ENCODE results near the gene PCDHGA11.
"Not testable (repeated sequence)": the region's sequence is repeated elsewhere in the genome, so short reads cannot be mapped to it uniquely, and the experiment has no call there.

The PCDHGA11 gene

DNA sequence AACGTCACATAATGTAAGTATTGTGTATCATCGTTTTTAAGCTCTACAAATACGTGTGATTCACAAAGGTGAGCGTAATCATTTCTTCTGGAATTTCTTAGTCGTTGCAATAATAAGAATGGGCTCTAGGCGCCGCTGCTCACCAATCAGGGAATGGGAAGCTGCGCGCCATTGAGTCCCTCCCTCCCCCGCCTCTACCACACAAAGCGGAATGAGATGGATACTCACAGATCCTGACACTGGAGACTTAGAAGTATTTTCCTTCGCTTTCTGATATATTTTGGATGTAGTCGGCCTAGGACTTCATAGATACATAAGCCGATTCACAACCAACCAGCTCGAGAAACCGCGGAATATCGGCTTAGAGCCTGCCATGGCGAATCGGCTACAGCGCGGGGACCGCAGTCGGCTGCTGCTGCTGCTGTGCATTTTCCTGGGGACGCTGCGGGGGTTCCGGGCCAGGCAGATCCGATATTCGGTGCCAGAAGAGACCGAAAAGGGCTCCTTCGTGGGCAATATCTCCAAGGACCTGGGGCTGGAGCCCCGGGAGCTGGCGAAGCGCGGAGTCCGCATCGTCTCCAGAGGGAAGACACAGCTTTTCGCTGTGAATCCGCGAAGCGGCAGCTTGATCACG, at the start of gene PCDHGA11:
PCDHGA11 (plus strand) TSS at position 197 of the 634 bp plus-strand sequence; CDS start at position 374, 177 bp downstream.
- DNase-seq (ENCODE audit: low read depth) = peak; percentile 68

DNA sequence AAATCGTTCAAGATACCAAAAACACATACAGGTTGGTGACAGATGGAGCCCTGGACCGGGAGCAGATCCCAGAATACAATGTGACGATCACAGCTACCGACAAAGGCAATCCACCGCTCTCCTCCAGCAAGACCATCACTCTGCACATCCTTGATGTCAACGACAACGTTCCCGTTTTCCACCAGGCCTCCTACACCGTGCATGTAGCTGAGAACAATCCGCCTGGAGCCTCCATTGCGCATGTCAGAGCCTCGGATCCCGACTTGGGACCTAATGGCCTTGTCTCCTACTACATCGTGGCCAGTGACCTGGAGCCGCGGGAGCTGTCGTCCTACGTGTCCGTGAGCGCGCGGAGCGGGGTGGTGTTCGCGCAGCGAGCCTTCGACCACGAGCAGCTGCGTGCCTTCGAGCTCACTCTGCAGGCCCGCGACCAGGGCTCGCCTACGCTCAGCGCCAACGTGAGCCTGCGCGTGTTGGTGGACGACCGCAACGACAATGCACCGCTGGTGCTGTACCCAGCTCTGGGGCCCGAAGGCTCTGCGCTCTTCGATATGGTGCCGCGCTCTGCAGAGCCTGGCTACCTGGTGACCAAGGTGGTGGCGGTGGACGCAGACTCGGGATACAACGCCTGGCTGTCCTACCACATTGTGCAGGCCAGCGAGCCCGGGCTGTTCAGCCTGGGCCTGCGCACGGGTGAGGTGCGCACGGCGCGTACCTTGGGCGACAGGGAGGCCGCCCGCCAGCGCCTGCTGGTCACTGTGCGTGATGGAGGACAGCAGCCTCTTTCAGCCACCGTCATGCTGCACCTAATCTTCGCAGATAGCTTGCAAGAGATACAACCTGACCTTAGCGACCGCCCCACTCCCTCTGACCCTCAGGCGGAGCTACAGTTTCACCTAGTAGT, 49.0 kb upstream of the PCDHGA11 start:
- DNase-seq (ENCODE audit: low read depth) = no peak

DNA sequence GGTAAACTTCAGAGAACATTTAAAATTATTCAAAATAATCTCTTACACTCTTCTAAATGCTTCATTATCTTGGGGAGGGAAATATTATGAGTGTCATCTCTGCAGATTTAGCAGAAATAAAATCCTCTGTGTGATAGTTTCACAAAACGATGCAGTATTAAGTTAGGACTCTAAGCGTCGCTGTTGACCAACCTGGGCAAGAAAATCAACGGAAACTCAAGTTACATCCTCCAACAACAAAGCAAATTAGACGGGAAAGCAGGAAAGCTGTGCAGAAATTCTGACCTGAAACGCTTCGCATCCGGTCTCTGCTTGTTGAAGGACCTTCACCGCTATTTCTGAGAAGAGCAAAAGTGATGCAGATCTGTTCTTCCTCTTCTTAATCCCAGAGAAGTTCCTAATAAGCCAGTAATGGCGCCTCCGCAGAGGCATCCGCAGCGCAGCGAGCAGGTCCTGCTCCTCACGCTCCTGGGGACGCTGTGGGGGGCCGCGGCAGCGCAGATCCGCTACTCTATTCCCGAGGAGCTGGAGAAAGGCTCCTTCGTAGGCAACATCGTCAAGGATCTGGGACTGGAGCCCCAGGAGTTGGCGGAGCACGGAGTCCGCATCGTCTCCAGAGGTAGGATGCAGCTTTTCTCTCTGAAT, 47.1 kb upstream of the PCDHGA11 start, which contains the start of gene PCDHGA6:
PCDHGA6 (plus strand) TSS at position 219 of the 645 bp plus-strand sequence; CDS start at position 412, 193 bp downstream.
- peak; percentile 31 for DNase-seq (ENCODE audit: low read depth)

DNA sequence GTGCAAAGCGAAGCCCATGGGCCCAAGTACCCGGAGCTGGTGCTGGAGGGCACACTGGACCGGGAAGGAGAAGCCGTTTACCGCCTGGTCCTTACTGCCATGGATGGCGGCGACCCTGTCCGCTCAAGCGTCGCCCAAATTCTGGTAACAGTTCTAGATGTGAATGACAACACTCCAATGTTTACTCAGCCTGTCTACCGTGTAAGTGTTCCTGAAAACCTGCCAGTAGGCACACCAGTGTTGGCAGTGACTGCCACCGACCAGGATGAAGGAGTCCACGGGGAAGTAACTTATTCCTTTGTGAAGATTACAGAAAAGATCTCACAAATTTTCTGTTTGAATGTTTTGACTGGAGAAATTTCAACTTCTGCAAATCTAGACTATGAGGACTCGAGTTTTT, 46.2 kb upstream of the PCDHGA11 start:
- DNase-seq (ENCODE audit: low read depth) = no peak

DNA sequence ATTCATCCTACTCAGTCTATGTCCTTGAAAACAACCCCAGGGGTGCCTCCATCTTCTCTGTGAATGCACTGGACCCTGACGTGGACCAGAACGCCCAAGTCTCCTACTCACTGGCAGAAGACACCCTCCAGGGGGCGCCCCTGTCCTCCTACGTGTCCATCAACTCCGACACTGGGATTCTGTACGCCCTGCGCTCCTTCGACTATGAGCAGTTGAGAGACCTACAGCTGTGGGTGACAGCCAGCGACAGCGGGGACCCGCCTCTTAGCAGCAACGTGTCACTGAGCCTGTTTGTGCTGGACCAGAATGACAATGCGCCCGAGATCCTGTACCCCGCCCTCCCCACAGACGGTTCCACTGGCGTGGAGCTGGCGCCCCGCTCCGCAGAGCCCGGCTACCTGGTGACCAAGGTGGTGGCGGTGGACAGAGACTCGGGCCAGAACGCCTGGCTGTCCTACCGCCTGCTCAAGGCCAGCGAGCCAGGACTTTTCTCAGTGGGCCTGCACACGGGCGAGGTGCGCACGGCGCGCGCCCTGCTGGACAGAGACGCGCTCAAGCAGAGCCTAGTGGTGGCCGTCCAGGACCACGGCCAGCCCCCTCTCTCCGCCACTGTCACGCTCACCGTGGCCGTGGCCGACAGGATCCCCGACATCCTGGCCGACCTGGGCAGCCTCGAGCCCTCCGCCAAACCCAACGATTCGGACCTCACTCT, 45.3 kb upstream of the PCDHGA11 start:
- not testable (repeated sequence) for DNase-seq (ENCODE audit: low read depth)

DNA sequence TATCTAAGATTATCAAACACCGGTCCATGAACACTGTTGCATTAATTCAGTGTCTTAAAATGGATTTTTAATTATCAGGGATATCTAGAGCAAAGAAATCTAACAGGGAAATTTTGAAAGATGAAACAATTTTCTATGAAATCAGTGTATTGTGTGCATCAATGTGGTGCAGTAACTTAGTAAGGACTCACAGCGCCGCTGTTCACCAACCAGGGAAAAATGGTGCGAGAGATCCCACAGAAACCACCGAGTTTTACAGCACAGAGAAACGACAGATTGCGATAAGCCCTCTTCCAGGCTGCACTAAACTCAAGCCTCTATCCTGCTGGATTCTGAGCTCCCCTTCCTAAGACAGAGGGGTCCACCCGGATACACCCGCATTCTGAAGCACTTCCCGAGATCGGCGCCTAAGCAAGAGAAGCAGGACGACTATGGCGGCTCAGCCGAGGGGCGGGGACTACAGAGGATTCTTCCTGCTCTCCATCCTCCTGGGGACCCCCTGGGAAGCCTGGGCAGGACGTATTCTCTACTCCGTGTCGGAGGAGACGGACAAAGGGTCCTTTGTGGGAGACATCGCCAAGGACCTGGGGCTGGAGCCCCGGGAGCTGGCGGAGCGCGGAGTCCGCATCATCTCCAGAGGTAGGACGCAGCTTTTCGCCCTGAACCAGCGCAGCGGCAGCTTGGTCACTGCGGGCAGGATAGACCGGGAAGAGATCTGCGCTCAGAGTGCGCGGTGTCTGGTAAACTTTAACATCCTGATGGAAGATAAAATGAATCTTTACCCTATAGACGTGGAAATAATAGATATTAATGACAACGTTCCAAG, 38.2 kb upstream of the PCDHGA11 start, which contains the start of gene PCDHGA7:
PCDHGA7 (plus strand) TSS at position 274 of the 826 bp plus-strand sequence; CDS start at position 432, 158 bp downstream.
- peak; percentile 53 for DNase-seq (ENCODE audit: low read depth)

DNA sequence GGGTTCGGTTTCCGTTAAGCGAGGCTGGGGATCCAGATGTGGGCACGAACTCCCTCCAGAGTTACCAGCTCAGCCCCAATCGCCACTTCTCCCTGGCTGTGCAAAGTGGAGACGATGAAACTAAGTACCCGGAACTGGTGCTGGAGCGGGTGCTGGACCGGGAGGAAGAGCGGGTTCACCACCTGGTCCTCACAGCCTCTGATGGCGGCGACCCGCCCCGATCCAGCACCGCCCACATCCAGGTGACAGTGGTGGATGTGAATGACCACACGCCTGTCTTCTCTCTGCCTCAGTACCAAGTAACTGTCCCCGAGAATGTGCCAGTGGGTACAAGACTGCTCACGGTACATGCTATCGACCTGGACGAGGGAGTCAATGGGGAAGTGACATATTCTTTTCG, 37.5 kb upstream of the PCDHGA11 start:
- DNase-seq (ENCODE audit: low read depth) = no peak

DNA sequence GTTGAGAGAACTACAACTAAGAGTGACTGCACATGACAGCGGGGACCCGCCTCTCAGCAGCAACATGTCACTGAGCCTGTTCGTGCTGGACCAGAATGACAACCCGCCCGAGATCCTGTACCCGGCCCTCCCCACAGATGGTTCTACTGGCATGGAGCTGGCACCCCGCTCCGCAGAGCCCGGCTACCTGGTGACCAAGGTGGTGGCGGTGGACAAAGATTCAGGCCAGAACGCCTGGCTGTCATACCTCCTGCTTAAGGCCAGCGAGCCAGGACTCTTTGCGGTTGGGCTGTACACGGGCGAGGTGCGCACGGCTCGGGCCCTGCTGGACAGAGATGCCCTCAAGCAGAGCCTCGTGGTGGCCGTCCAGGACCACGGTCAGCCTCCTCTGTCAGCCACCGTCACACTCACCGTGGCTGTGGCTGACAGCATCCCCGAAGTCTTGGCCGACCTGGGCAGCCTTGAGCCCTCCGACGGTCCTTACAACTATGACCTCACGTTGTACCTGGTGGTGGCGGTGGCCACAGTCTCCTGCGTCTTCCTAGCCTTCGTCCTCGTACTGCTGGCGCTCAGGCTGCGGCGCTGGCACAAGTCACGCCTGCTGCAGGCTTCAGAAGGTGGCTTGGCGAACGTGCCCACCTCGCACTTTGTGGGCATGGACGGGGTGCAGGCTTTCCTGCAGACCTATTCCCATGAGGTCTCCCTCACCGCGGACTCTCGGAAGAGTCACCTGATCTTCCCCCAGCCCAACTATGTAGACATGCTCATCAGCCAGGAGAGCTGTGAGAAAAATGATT, 36.2 kb upstream of the PCDHGA11 start:
- no peak for DNase-seq (ENCODE audit: low read depth)

DNA sequence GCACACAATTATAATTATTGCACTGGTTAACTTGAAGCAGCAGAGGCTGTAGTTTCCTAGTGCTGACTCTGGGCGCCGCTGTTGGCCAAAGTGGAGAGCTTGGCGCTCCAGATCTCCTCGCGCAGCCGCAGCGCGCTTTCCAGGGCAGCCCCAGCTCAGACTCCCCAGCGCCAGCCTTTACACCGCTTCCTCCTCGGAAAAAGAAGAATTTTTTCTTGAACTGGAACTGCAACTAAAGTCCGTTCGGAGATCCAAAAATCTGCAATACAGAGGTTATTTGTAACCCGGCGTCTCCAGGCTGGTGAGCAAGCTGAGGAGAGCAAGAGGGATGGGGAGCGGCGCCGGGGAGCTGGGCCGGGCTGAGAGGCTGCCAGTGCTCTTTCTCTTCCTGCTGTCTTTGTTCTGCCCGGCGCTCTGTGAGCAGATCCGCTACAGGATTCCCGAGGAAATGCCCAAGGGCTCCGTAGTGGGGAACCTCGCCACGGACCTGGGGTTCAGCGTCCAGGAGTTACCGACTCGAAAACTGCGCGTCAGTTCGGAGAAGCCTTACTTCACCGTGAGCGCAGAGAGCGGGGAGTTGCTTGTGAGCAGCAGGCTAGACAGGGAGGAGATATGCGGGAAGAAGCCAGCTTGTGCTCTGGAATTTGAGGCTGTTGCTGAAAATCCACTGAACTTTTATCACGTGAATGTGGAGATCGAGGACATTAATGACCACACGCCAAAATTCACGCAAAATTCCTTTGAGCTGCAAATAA, 33.1 kb upstream of the PCDHGA11 start, which contains the start of gene PCDHGB4:
PCDHGB4 (plus strand) TSS at position 142 of the 755 bp plus-strand sequence; CDS start at position 329, 187 bp downstream.
- DNase-seq (ENCODE audit: low read depth) = peak; percentile 54

DNA sequence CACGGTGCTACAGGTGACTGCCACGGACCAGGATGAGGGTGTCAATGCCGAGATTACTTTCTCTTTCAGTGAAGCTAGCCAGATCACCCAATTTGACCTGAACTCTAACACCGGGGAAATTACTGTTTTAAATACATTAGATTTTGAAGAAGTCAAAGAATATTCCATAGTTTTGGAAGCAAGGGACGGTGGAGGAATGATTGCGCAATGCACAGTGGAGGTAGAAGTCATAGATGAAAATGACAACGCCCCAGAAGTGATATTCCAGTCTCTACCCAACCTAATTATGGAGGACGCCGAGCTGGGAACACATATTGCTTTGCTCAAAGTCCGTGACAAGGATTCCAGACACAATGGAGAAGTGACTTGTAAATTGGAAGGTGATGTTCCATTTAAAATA, 32.2 kb upstream of the PCDHGA11 start:
- no peak for DNase-seq (ENCODE audit: low read depth)

DNA sequence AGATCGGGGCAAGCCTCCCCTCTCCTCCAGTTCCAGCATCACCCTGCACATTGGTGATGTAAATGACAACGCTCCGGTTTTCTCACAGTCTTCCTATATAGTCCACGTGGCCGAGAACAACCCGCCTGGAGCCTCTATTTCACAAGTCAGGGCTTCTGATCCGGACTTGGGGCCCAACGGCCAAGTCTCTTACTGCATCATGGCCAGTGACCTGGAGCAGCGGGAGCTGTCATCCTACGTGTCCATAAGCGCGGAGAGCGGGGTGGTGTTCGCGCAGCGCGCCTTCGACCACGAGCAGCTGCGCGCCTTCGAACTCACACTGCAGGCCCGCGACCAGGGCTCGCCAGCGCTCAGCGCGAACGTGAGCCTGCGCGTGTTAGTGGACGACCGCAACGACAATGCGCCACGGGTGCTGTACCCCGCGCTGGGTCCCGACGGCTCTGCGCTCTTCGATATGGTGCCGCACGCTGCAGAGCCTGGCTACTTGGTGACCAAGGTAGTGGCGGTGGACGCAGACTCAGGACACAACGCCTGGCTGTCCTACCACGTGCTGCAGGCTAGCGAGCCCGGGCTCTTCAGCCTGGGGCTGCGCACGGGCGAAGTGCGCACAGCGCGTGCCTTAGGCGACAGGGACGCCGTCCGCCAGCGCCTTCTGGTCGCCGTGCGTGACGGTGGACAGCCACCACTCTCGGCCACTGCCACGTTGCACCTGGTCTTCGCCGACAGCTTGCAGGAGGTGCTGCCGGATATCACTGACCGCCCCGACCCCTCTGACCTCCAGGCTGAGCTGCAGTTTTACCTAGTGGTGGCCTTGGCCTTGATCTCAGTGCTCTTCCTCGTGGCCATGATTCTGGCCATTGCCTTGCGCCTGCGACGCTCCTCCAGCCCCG, 31.5 kb upstream of the PCDHGA11 start:
- DNase-seq (ENCODE audit: low read depth) = no peak

DNA sequence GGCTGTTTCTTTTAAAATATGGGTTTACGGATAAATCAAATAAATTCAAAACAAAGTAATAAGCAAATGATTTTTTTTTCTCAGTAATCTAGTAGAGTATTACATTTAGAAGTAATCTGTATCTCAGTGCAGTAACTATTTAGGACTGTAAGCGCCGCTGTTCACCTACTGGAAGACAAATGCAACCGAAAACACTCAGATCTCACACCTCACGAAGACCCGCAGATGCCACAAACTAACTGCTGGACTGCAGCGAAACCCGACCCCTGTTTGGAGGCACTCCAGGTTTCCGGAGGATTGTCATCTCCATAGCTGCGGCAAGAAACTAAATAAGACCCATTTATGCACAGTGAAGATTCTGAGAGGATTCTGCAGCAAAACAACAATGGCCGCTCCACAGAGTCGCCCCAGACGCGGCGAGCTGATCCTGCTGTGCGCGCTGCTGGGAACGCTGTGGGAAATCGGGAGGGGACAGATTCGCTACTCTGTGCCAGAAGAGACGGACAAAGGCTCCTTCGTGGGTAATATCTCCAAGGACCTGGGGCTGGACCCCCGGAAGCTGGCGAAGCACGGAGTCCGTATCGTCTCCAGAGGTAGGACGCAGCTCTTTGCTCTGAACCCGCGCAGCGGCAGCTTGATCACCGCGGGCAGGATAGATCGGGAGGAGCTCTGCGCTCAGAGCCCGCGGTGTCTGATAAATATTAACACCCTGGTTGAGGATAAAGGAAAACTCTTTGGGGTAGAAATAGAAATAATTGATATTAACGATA, 28.2 kb upstream of the PCDHGA11 start, which contains the start of gene PCDHGA8:
PCDHGA8 (plus strand) TSS at position 205 of the 770 bp plus-strand sequence; CDS start at position 386, 181 bp downstream.
- DNase-seq (ENCODE audit: low read depth) = peak; percentile 27

DNA sequence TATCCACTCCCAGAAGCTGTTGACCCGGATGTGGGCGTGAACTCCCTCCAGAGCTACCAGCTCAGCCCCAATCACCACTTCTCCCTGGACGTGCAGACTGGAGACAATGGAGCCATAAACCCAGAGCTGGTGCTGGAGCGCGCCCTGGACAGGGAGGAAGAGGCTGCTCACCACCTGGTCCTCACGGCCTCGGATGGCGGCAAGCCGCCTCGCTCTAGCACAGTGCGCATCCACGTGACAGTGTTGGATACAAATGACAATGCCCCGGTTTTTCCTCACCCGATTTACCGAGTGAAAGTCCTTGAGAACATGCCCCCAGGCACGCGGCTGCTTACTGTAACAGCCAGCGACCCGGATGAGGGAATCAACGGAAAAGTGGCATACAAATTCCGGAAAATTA, 27.6 kb upstream of the PCDHGA11 start:
- no peak for DNase-seq (ENCODE audit: low read depth)

DNA sequence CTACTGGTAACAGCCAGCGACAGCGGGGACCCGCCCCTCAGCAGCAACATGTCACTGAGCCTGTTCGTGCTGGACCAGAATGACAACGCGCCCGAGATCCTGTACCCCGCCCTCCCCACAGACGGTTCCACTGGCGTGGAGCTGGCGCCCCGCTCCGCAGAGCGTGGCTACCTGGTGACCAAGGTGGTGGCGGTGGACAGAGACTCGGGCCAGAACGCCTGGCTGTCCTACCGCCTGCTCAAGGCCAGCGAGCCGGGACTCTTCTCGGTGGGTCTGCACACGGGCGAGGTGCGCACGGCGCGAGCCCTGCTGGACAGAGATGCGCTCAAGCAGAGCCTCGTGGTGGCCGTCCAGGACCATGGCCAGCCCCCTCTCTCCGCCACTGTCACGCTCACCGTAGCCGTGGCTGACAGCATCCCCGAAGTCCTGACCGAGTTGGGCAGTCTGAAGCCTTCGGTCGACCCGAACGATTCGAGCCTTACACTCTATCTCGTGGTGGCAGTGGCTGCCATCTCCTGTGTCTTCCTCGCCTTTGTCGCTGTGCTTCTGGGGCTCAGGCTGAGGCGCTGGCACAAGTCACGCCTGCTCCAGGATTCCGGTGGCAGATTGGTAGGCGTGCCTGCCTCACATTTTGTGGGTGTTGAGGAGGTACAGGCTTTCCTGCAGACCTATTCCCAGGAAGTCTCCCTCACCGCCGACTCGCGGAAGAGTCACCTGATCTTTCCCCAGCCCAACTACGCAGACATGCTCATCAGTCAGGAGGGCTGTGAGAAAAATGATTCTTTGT, 26.3 kb upstream of the PCDHGA11 start:
- not testable (repeated sequence) for DNase-seq (ENCODE audit: low read depth)

DNA sequence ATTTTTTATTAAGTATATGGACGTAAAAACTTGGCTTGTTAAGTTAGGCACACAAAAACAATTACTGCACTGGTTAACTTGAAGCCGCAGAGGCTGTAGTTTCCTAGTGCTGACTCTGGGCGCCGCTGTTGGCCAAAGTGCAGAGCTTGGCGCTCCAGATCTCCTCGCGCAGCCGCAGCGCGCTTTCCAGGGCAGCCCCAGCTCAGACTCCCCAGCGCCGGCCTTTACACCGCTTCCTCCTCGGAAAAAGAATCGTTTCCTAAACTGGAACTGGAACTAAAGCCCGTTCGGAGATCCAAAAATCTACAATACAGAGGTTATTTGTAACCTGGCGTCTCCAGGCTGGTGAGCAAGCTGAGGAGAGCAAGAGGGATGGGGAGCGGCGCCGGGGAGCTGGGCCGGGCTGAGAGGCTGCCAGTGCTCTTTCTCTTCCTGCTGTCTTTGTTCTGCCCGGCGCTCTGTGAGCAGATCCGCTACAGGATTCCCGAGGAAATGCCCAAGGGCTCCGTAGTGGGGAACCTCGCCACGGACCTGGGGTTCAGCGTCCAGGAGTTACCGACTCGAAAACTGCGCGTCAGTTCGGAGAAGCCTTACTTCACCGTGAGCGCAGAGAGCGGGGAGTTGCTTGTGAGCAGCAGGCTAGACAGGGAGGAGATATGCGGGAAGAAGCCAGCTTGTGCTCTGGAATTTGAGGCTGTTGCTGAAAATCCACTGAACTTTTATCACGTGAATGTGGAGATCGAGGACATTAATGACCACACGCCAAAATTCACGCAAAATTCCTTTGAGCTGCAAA, 22.9 kb upstream of the PCDHGA11 start, which contains the start of gene PCDHGB5:
PCDHGB5 (plus strand) TSS at position 192 of the 796 bp plus-strand sequence; CDS start at position 373, 181 bp downstream.
- peak; percentile 67 for DNase-seq (ENCODE audit: low read depth)

Data from iris pigment epithelial cell (primary cell).